ENCODE data around the gene PRM2. TPM values are rescaled to one million over a fixed set of nuclear protein-coding genes. Genes with fewer than 3 reads are reported as not detected.

PRM2 gene
- total and polyA plus RNA-seq, 2 experiments from 2014 or later, result not detected

DNA sequence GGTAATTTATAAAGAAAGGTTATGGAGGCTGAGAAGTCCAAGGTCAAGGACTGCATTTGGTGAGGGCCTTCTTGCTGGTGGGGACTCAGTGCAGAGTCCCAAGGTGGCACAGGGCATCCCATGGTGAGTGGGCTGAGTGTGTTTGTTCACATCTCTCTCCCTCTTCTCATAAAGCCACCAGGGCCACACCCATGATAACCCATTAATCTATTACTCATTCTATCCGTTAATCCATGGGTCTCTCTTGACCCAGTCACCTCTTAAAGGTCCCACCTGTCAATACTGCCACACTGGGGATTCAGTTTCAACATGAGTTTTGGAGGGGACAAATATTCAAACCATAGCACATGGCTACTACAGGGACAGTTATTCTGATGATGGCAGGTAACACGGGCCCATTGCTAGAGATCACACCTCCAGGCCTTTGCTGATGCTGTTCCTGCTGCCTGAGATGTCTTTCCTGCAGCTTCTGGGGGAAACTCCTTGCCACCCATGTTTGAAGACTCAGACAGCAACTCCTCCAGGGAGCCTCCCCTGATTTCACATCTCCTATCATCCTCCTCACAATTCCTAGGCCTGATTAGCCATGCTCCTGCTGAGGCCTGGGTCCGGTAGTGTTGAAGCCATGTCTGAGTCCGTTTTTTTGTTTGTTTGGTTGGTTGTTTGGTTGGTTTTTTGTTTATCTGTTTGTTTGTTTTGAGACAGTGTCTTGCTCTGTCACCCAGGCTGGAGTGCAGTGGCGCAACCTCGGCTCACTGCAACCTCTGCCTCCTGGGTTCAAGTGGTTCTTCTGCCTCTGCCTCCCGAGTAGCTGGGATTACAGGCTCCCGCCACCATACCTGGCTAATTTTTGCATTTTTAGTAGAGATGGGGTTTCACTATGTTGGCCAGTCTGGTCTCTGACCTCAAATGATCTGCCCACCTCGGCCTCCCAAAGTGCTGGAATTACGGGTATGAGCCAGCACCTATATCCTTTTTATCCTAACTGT is 36.3 kb downstream of the PRM2 start:
- TF ChIP-seq EZH2phosphoT487 (IDR thresholded peaks at IDR 0.05; ENCODE audit: insufficient read depth, low read depth), result no peak
- TF ChIP-seq EZH2 (IDR thresholded peaks at IDR 0.05; ENCODE audit: insufficient read depth, poor library complexity, severe bottlenecking), result no peak
- no peak overlapping the region for H2AFZ ChIP-seq
- no peaks in the 10 kb centered on the region for H3K9me3 ChIP-seq (ENCODE audit: low read depth)
- H3K4me2 ChIP-seq (ENCODE audit: unreplicated experiment), result no peak overlapping the region
- DNase-seq, result no peak
- H3K4me3 ChIP-seq, result no peak overlapping the region
- H3K36me3 ChIP-seq (ENCODE audit: low read depth), result no peaks in the 10 kb centered on the region
- WGBS, 2 experiments (ENCODE audit: low coverage in 1 of 2, low lambda C conversion rate in 2 of 2, missing lambda C conversion rate in 2 of 2), result 82% methylated on average over 10 of the region's 10 CpGs
- no peaks in the 10 kb centered on the region for H3K4me1 ChIP-seq (ENCODE audit: insufficient read depth)
- H3K79me2 ChIP-seq (ENCODE audit: insufficient read depth), result no peaks in the 10 kb centered on the region
- no peaks in the 10 kb centered on the region for H3K9me2 ChIP-seq (ENCODE audit: insufficient read depth)
- no peak overlapping the region for H3K27ac ChIP-seq
- H3K9ac ChIP-seq, result no peak overlapping the region
- H3K27me3 ChIP-seq (replicated peaks; ENCODE audit: insufficient read depth), result 0 out of 2 replicates have a peak, but pooled peaks cover 4% of the 10 kb centered on the region
- no peaks in the 10 kb centered on the region for H3F3A ChIP-seq (ENCODE audit: insufficient read depth)
- H4K20me1 ChIP-seq (ENCODE audit: insufficient read depth), result no peaks in the 10 kb centered on the region
- in situ Hi-C loops (cut with MboI), result loop anchor here (5.0 kb wide), 1 partner anchor 48 kb away; no protein-coding TSS in a partner anchor

DNA sequence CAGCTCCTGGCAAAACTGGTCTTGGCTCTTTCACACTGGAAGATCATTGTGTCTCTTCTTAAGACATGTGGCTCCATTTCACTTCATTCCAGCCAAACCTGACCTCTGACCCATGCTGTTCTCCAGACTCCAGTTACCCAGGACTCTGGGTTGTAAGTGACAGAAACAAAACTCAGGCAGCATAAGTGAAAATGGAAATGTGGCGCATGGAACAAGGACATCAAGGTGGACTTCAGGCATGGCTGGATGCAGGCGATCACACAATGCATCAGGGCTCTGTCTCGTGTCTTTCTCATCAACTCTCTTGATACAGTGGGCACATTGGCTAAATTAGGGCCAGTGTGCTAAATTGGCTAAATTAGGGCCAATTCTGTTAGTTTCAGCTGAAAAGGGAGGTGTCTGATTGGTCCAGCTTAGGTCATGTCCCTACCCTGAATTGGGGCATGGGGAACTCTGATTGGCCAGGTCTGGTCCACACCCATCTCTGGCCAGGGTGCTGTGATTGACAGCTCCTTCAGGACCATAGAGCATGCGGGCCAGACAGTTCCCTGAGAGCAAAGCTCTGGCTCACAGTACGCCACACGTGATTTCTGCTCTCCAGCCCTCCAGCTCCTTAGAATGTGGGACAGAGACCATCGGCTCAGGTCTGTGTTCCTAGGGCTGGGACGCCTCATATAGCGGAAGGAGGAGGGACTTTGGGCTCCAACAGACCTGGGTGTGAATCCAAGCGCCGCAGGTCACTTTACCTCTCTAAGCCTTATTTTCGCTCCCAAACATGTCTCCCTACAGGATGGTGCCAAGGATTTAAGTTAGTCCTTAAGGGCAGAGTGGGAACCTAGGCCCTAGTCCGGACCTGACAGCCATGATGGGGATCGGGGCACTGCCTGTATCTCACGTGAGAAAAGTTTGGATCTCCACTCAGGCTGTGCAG is 37.7 kb downstream of the PRM2 start:
- DNase-seq, result no peak
- in situ Hi-C loops (cut with MboI), result no loop called here
- TF ChIP-seq EZH2 (IDR thresholded peaks at IDR 0.05; ENCODE audit: insufficient read depth, poor library complexity, severe bottlenecking) (no peak), EZH2phosphoT487 (IDR thresholded peaks at IDR 0.05; ENCODE audit: insufficient read depth, low read depth) (no peak)

DNA sequence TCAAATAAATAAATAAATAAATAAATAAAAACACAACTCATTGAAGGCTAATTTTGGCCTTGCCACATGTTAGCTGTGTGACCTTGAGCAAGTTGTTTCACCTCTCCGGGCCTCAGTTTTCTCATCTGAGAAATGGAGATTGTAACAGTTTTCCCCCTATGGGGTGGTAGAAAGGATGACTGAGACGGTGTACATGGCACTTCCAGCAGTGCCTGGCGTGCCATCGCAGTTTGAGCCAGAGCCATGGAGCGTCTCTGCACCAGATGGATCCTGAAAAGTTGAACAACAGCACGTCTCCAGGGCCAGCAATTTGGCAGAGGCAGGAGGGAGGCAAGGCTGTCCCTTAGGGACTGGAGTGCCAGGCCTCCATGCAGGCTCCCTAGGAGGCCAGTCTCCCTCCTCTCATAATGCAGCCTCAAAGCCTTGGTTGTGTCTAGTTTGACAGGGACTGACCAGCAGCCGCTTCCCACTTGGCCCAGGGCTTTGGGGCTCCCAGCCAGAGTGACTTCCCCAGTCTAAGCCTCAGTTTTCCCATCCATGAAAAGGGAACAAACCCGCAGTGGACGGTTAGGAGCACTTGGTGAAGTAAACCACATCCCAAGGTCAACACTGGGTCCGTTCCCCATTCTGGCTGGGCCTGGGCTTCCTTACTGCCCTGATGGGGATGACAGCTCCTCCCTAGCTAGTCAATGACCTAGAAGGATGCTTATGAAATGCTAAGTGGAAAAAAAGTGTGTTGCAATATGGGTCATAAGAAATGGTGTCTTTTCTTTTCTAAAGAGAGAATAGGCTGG is 39.6 kb downstream of the PRM2 start:
- Histone ChIP-seq H3K36me3 (ENCODE audit: low read depth) (no peaks in the 10 kb centered on the region), H4K20me1 (ENCODE audit: insufficient read depth) (no peaks in the 10 kb centered on the region), H2AFZ (no peak overlapping the region), H3K27me3 (replicated peaks; ENCODE audit: insufficient read depth) (0 out of 2 replicates have a peak, but pooled peaks cover under 1% of the 10 kb centered on the region), H3K79me2 (ENCODE audit: insufficient read depth) (no peaks in the 10 kb centered on the region), H3K9me3 (ENCODE audit: low read depth) (no peaks in the 10 kb centered on the region), H3K4me3 (no peak overlapping the region), H3K4me2 (ENCODE audit: unreplicated experiment) (no peak overlapping the region), H3F3A (ENCODE audit: insufficient read depth) (no peaks in the 10 kb centered on the region), H3K9ac (no peak overlapping the region), H3K9me2 (ENCODE audit: insufficient read depth) (no peaks in the 10 kb centered on the region), H3K4me1 (ENCODE audit: insufficient read depth) (peaks cover 3% of the 10 kb centered on the region; the same call in 1 of the 2 replicates), H3K27ac (no peak overlapping the region)
- DNase-seq, result no peak
- TF ChIP-seq EZH2 (IDR thresholded peaks at IDR 0.05; ENCODE audit: insufficient read depth, poor library complexity, severe bottlenecking), result no peak
- TF ChIP-seq EZH2phosphoT487 (IDR thresholded peaks at IDR 0.05; ENCODE audit: insufficient read depth, low read depth), result no peak
- WGBS, 2 experiments (ENCODE audit: low coverage in 1 of 2, low lambda C conversion rate in 2 of 2, missing lambda C conversion rate in 2 of 2), result 59 to 64% methylated on average over 10 of the region's 10 CpGs
- in situ Hi-C loops (cut with MboI), result no loop called here

More for the DNA sequence above, 37.7 kb downstream of the PRM2 start:
- Histone ChIP-seq H3K9me2 (ENCODE audit: insufficient read depth) (no peaks in the 10 kb centered on the region), H3K27ac (no peak overlapping the region), H3K27me3 (replicated peaks; ENCODE audit: insufficient read depth) (0 out of 2 replicates have a peak, but pooled peaks cover 4% of the 10 kb centered on the region), H4K20me1 (ENCODE audit: insufficient read depth) (no peaks in the 10 kb centered on the region), H3K79me2 (ENCODE audit: insufficient read depth) (no peaks in the 10 kb centered on the region), H3K9me3 (ENCODE audit: low read depth) (no peaks in the 10 kb centered on the region), H3K9ac (no peak overlapping the region), H3F3A (ENCODE audit: insufficient read depth) (no peaks in the 10 kb centered on the region), H3K4me2 (ENCODE audit: unreplicated experiment) (no peak overlapping the region), H3K36me3 (ENCODE audit: low read depth) (no peaks in the 10 kb centered on the region), H2AFZ (no peak overlapping the region), H3K4me1 (ENCODE audit: insufficient read depth) (peaks cover 3% of the 10 kb centered on the region; the same call in 1 of the 2 replicates), H3K4me3 (no peak overlapping the region)
- WGBS, 2 experiments (ENCODE audit: low coverage in 1 of 2, low lambda C conversion rate in 2 of 2, missing lambda C conversion rate in 2 of 2), result 91 to 92% methylated on average over 15 of the region's 15 CpGs

All from GM23248 (cell line).